ENCODE data around the gene SMURF1.
"Not testable (repeated sequence)": the region's sequence is repeated elsewhere in the genome, so short reads cannot be mapped to it uniquely, and the experiment has no call there.

Gene SMURF1

DNA sequence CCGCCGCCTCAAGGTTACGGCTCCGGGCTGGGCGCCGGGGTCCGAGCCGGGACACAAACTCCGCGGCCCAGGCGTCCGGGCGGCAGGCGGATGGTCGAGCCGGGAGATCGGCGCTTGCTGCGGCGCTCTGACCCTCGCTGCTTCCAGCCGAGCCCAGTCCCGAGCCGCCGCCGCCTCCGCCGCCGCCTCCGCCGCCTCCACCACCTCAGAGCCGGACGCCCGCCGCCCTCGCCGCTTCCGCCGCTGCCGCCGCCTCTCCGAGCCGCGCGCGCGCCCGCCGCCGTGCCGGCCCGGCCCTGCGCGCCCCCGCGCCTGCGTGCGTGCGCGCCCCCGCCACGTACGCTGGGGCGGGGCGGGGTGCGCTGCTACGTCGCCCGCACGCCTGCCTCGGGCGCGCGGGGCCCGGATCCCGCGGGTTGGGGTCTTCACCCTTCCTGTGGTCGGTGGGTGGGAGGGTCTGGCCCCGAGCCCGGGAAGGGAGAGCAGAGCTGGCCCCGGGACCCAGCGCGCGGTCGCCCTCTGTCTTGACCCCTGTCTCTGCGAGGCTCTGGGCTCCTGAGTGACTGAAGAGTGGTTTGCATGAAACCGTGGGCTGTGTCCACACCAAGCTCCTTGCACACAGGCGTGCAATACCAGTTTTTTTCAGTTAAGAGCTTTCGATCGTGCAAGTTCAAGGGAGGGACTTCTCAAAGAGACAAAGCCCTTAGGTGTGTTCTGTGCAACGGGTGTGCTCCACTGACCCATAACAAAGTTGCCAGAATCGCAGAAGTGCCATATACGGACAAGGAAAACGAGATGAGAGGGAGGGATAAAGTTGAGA is at the start of gene SMURF1:
Gene SMURF1 (minus strand): TSS at position 256 of the 820 bp plus-strand sequence. CDS start 328 bp downstream, outside the sequence.
- DNase-seq, result no peak

DNA sequence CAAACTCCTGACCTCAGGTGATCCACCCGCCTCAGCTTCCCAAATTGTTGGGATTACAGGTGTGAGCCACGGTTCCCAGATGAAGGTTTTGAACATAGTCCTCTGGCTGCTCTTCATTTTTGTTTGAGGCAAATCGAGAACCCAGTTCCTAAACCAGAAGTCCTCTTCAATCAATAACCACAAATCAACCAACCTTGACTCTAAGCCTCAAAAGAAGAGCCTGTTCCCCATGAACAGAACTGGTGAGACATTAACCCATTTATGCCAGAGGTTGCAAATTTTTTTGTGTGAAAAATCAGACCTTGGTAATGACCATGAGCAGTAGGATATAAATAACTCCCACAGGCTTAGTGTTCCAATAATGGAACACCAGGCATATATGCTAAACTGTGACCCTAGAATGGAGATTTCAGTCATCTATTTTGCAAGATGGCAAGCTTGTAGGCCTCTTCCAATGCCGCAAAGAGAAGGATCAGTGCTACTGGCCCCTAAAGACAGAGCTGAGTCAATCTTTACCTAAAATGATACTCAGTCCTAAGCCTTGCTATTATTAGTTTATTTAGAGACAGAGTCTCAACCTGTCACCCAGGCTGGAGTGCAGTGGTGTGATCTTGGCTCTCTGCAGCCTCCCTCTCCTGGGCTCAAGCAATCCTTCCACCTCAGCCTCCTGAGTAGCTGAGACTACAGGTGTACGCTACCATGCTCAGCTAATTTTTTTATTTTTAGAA is 48.1 kb upstream of the SMURF1 start:
- DNase-seq, result no peak

DNA sequence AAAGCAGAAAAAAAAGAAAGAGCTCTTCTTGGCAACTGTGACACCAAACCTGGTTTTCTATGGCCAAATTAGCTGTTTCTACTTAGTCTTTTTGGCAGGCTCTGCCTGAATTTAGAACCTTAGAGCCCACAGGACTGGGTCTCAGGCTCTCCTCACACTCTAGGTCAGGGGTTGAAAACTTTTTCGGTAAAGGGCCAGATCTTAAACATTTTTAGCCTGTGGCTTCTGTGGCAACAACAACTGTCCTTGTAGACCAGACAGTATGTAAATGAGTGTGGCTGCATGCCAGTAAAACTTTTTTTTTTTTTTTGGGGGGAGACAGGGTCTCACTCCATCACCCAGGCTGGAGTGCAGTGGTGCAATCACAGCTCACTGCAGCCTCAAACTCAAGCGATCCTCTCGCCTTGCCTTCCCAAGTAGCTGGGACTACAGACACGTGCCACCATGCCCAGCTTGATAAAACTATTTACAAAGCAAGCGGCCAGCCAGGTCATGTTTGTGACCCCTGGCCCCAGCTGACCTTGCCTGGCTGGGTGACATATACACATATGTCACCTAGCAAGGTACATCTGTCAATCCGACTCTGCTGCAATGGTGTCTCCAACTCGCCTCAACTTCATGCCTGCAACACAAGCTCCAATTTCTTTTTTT is 46.6 kb upstream of the SMURF1 start:
- DNase-seq, result no peak

DNA sequence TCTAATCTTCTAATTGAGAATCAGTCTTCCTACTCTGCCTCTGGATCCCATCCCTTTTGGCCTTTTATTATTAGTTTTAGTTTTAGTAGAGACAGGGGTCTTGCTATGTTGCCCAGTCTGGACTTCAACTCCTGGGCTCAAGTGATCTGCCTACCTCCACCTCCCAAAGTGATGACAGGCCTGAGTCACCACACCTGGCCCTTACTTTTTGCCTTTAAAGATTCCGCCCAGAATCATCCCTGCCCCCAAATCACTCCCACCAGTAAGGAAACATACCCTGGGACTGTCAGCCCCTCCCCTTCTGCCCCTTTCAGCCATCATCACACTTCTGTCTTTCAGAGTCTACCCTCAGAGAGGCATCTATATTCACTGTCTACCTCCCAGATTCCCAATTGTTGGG is 45.3 kb upstream of the SMURF1 start:
- no peak for DNase-seq

DNA sequence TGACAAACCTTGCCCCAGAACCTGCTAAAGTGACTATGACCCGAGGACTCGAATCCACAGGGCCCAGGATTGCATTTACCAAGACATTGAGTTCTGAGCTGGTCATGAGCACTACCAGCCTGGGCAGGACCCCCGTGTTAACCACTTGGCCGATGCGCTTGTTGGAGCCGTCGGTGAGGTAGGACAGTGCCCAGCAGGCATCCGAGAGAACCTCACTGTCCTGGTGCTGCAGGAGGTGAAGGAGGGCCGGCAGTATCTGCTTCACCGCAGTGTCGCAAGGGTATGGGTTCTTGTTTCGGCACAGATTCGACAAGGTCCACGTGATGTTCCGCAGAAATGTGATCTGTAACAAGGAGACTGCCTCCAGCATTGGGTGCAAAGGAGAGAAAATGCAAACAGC is 44.3 kb upstream of the SMURF1 start:
- no peak for DNase-seq

DNA sequence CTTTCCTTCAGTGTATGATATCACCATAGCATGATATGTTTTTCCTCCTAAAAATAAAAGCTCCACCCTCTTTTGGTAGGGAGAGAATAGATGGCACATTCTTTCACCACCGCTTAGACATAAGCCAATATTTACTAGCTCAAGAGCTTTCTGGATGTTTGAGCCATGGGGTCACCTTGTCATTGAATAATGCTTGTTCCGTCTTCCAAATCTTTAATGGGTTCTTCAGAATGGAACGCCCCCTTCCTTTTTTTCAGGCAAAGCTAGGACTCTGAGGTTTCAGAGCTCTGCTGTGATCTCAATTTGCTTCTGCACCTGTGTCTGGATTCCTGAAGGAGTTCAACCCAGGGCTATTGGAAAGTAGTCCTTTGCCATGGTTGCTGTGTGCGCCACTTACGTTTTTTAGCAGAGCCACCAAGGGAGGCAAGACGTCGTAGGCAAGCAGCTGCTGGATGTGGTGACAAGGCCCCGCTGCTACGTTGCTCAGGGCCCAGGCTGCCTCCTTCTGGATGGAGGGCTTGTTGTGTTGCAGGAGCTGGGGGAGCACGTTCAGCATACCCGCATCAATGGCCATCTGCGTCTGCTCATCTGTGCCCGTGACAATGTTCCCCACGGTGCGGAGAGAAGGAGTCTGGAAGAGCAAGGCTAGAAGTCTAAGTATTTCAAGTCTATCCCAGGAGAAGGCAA is 40.8 kb upstream of the SMURF1 start:
- DNase-seq, result no peak

DNA sequence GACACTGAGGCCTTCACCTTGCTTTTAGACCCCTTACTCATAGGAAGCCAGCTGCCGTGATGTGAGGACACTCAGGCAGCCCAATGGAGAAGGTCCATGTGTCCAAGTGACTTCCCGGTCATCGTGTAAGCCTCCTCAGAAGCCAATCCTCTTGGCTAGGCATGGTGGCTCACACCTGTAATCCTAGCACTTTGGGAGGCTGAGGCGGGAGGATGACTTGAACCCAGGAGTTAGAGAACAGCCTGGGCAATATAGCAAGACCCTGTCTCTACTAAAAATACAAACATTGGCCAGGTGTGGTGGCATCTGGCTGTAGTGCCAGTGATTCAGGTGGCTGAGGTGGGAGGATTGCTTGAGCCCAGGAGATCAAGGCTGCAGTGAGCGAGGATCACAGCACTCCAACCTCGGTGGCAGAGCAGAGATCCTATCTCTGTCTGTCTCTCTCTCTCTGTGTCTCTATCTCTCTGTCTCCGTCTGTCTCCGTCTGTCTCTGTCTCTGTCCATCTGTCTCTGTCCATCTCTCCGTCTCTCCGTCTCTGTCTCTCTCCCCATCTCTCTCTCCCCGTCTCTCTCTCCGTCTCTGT is 36.3 kb upstream of the SMURF1 start:
- no peak for DNase-seq

DNA sequence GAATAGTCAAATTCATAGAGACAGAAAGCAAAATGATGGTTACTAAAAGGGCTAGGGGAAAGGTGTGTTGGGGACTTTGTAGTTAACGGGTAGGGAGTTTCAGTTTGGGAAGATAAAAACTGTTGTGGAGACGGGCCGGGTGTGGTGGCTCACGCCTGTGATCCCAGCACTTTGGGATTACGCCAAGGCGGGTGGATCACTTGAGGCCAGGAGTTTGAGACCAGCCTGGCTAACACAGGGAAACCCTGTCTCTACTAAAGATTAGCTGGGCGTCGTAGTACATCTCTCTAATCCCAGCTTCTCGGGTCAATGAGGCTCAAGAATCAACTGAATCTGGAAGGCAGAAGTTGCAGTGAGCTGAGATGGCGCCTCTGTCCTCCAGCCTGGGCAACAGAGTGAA is 33.3 kb upstream of the SMURF1 start:
- DNase-seq, result no peak

DNA sequence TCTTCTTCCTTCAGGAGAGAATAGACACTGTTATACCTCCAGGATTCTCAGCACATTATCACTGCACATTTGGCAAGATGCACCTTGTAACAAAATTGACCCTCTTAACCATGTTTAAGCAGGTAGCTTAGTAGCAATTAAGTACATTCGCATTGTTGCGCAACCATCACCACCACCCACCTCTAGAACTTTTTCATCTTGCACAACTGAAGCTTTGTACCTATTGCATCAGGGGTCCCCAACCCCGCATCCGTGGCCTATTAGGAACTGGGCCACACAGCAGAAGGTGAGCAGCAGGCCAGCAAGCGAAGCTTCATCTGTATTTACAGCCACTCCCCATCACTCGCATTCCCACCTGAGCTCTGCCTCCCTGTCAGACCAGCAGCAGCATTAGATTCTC is 29.9 kb upstream of the SMURF1 start:
- no peak for DNase-seq

DNA sequence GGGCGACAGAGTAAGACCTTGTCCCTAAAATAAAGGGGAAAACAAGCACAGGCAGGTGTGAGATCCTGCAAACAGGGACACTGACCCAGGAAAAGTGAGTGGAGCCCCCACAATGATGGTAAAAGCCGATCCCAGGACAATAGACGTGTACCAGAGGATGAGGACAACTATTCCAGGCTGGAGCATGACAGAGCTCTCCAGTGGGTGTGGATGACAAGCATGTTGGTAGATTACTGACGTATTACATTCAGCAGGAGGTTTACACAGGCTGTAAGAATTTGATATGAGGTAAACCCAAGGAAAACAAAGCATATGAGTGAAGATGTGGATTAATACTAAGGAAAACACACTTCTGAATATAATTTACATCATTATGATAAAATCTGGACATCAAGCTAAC is 27.8 kb upstream of the SMURF1 start:
- no peak for DNase-seq

DNA sequence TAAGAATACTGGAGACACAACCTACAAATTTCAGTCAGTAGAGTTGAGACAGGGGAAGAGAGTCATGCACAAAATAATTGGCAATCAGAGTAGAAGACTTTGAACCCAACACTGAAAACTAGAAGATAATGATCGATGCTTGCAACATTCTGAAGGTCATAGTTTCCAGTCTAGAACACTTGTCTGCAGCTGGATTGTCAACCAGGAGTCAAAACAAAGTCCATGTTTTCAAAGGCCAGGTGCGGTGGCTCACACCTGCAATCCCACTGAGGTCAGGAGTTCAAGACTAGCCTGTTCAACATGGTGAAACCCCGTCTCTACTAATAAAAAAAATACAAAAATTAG is 26.8 kb upstream of the SMURF1 start:
- DNase-seq, result no peak

DNA sequence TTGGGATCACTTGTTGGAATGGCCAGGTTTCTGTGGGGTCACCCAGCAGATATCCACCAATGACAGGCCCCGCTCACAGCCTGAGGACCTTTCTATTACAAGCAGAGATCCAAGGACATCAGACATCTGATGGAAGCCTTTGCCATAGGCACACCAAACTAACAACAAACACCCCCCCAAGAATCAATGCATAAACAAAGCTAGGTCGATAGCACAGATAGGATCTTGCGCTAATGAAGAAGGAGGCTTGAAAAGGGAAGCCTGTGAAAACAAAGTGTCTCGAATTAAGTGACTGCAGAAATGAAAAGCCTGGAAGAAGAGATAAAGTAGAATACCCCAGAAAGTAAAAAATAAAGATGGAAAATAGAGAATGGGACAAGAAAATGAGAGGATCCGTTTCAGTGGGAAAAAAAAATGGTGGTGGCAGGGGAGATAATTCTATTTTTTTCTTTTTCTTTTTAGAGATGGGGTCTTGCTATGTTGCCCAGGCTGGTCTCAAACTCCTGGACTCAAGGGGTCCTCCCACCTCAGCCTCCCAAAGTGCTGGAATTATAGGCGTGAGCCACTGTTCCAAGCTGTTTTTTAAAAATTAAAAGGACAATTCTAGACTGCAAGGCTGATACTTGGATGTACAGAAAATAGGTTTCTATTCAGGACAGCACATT is 26.3 kb upstream of the SMURF1 start:
- DNase-seq, result no peak

DNA sequence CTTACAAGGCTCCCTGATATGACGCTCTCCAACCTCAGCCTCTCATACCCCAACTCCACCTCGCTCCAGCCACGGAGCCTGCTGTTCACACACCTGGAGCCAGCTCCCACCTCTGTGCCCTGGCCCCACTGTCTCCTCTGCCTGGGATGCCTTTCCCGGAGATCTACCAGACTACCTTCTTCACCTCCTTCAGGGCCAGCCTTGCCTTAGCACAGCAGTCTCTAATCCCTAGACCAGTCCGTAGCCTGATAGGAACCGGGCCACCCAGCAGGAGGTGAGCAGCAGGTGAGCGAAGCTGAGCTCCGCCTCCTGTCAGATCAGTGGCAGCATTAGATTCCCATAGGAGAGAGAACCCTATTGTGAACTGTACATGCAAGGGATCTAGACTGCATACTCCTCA is 23.2 kb upstream of the SMURF1 start:
- no peak for DNase-seq

DNA sequence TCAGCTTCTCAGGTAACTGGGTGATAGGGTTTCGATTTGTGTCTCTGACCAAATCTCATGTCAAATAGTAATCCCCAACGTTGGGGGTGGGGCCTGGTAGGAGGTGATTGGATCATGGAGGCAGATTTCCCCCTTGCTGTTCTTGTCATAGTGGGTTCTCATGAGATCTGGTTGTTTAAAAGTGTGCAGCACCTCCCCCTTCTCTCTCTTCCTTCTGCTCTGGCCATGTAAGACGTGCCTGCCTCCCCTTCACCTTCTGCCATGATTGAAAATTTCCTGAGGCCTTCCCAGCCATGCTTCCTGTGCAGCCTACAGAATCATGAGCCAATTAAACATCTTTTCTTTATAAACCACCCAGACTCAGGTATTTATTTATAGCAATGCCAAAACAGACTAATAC is 21.9 kb upstream of the SMURF1 start:
- no peak for DNase-seq

DNA sequence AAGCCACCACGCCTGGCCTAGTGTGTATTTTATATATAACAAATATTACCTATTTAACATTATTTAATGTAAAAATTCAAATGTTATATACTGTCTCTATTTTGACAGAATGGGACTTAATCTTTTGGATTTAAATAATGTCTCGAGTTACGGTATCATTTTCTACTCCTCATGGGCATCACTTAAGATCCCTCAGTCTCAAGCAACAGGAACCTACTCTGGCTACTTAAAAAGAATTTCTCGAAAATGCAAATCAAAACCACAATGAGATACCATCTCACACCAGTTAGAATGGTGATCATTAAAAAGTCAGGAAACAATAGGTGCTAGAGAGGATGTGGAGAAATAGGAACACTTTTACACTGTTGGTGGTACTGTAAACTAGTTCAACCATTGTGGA is 19.8 kb upstream of the SMURF1 start:
- DNase-seq, result not testable (repeated sequence)

DNA sequence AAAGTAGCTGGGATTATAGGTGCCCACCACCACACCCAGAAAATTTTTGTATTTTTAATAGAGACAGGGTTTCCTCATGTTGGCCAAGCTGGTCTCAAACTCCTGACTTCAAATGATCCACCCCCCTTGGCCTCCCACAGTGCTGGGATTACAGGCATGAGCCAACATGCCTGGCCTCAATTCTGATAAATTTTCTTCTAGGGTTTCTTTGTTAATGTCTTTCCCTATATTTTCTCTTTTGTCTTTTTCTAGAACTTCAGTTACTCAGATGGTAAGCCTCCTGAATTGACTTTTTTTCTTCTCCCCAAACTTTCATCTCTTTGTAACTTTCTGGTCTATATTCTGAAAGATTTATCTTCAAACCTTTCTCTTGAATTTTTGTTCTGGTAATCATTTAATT is 12.7 kb upstream of the SMURF1 start:
- no peak for DNase-seq

DNA sequence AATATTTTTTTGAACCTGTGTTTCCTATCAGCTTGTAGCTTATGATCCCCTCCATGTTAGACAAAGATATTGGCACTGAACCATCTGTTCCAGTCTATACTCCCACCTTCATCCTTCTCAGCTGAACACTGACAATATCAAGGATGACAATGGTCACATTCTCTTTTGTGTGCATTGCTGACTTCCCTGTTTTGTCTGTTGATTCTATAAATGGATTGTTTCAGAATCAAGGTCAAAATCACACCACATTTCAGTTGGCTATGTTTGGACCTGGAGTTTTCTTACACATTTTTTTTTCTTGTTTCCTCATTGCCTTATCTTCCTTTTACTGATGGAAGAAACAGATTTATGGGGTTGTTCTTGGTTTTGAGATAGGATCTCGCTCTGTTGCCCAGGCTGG is 11.3 kb upstream of the SMURF1 start:
- DNase-seq, result no peak

DNA sequence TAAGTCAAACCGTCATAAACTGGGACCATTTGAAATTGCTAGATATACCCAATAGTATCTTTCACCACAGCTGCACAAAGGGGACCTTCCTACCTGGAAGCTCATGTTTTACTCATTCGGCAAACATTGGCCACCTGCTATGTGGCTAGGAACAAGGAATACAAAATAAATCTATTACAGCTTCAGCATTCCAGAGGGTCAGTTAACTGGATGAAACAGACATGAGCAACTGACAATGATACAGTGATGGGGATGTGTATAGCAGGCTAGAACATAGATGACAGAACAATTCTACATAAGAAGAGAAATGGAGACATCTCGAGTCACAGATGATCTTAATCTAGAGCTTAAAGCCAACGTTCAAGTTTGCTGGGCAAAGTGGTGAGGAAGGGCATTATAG is 3.1 kb upstream of the SMURF1 start:
- no peak for DNase-seq

DNA sequence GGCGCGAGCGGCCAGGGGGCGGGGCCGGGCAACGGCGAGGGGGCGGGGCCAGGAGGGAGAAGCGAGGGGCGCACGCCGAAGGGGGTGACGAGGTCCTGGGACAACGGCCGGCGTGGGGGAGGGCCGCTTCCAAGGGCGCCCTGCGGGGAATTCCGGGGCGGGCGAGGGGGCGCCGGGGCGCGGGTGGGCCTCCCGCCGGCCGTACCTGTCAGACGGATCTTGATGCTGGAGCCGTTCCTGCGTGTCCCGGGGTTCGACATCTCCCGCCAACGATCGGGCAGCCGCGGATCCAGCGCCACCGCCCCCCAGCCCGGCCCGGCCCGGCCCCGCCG is 421 bp downstream of the SMURF1 start:
- DNase-seq, result no peak

DNA sequence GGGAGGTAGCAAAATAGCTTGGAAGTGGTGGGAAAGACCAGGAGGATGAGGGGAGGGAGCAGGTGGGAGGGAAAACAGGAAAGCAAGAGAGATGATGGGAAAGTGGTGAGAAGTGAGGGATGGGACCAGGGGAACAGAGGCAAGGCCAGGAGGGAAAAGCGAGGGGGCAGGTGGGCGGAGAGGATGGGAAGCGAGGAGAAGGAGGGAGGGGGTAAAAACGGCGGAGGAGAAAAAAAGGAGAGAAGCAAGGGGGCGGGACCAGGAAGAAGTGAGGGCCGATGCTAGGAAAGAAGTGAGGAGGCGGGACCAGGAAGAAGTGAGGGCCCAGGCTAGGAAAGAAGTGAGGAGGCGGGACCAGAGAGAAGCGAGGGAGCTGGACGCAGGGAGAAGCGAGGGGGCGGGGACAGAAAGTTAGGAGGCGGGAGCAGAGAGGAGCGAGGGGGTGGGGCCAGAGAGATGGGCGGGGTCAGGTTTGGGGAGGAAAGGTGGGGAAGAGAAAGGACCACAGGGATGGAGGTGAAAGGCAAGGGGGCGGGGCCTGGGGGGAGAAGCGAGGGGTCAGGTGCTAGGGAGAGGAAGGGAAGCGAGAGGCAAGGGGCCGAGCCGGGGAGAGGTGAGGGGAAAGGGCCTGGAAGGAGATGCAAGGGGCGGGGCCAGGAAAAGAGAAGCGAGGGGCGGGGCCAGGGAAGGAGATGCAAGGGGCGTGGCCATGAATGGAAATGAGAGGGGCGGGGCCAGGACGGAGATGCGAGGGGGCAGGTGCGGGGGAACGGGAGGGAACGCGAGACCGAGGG is 984 bp downstream of the SMURF1 start:
- peak; percentile 2 for DNase-seq

DNA sequence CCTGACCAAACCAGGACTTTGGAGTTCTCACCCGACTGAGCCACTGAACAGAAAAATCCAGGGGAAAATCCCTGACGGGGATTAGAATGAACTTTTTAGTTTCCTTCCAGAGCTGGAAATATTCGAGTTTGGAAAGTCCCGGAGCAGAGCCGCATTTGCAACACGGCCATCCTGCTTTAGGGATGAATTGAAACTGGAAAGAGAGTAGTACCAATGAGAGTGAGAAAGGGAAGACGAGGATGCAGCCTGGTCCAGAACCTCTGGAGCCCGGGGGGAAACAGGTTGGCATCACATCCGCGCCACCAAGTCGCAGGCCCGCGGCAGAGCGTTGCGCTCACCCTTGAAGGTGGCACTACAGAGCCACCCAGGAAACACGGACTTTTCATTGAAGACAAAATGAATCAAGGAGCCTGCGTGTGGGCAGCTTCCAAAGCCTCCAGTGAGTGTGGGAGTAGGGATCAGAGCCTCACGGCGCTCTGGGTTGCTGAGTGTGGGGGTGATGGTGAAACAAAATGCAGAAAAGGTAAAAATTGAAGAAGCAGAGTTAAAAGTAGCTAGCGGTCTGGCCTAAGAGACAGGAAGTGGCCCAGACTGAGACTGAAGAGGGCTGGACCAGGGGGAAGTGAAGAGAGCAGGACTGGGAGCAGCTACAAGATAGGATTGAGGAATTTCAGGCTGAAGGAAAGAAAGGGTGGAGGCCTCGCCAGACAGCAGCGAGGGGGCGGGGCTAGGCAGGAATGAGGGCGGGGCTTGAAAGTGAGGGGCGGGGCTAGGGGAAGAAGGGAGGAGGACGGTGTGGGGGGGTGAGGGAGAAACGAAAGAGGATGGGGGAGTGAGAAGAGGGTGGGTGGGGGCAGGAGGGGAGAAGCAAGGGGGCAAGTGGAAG is 1.8 kb downstream of the SMURF1 start:
- no peak for DNase-seq

Data from NCI-H446 treated with DMSO at 0.1 percent for 48 hours (cell line).